ENCODE measurements around the gene HOMER2.
"Not testable (repeated sequence)": the region's sequence is repeated elsewhere in the genome, so short reads cannot be mapped to it uniquely, and the experiment has no call there.

Gene HOMER2

GRCh38 chr15:82894971-82895520, 57.5 kb downstream of the HOMER2 start:
- Histone ChIP-seq H3K36me3 (ENCODE audit: control insufficient read depth, insufficient read depth, low read length) (no peaks in the 10 kb centered on the region), H3K4me3 (replicated peaks; ENCODE audit: low read depth, low read length) (no peak overlapping the region), H3K27me3 (replicated peaks; ENCODE audit: control insufficient read depth, insufficient read depth, low read length) (no peaks in the 10 kb centered on the region; the same call in 1 of the 2 replicates)
- DNase-seq (ENCODE audit: extremely low read depth, insufficient read length), result no peak
- TF ChIP-seq CTCF (IDR thresholded peaks at IDR 0.05; ENCODE audit: insufficient read depth, low read length, poor library complexity, severe bottlenecking), result no peak

GRCh38 chr15:82893473-82893872, 59.0 kb downstream of the HOMER2 start:
- not testable (repeated sequence) for DNase-seq (ENCODE audit: extremely low read depth, insufficient read length); H3K36me3 ChIP-seq (ENCODE audit: control insufficient read depth, insufficient read depth, low read length); H3K4me3 ChIP-seq (replicated peaks; ENCODE audit: low read depth, low read length); H3K27me3 ChIP-seq (replicated peaks; ENCODE audit: control insufficient read depth, insufficient read depth, low read length)

- no peak for TF ChIP-seq CTCF (IDR thresholded peaks at IDR 0.05; ENCODE audit: insufficient read depth, low read length, poor library complexity, severe bottlenecking)
- H3K4me3 ChIP-seq (replicated peaks; ENCODE audit: low read depth, low read length), result no peak overlapping the region
- no peaks in the 10 kb centered on the region for H3K36me3 ChIP-seq (ENCODE audit: control insufficient read depth, insufficient read depth, low read length)
- DNase-seq (ENCODE audit: extremely low read depth, insufficient read length), result no peak
- no peaks in the 10 kb centered on the region; the same call in 1 of the 2 replicates for H3K27me3 ChIP-seq (replicated peaks; ENCODE audit: control insufficient read depth, insufficient read depth, low read length)
Observed at GRCh38 chr15:82892573-82892972, 59.9 kb downstream of the HOMER2 start.

GRCh38 chr15:82890995-82891390, 61.5 kb downstream of the HOMER2 start:
- no peak overlapping the region for H3K4me3 ChIP-seq (replicated peaks; ENCODE audit: low read depth, low read length)
- DNase-seq (ENCODE audit: extremely low read depth, insufficient read length), result no peak
- H3K27me3 ChIP-seq (replicated peaks; ENCODE audit: control insufficient read depth, insufficient read depth, low read length), result no peaks in the 10 kb centered on the region; the same call in 1 of the 2 replicates
- no peaks in the 10 kb centered on the region for H3K36me3 ChIP-seq (ENCODE audit: control insufficient read depth, insufficient read depth, low read length)
- TF ChIP-seq CTCF (IDR thresholded peaks at IDR 0.05; ENCODE audit: insufficient read depth, low read length, poor library complexity, severe bottlenecking), result no peak

GRCh38 chr15:82890338-82890994, 62.1 kb downstream of the HOMER2 start:
- Histone ChIP-seq H3K27me3 (replicated peaks; ENCODE audit: control insufficient read depth, insufficient read depth, low read length) (no peaks in the 10 kb centered on the region; the same call in 1 of the 2 replicates), H3K4me3 (replicated peaks; ENCODE audit: low read depth, low read length) (no peak overlapping the region), H3K36me3 (ENCODE audit: control insufficient read depth, insufficient read depth, low read length) (no peaks in the 10 kb centered on the region)
- TF ChIP-seq CTCF (IDR thresholded peaks at IDR 0.05; ENCODE audit: insufficient read depth, low read length, poor library complexity, severe bottlenecking), result no peak
- DNase-seq (ENCODE audit: extremely low read depth, insufficient read length), result no peak

GRCh38 chr15:82882273-82882928, 70.1 kb downstream of the HOMER2 start:
- TF ChIP-seq CTCF (IDR thresholded peaks at IDR 0.05; ENCODE audit: insufficient read depth, low read length, poor library complexity, severe bottlenecking), result no peak
- no peak for DNase-seq (ENCODE audit: extremely low read depth, insufficient read length)
- no peaks in the 10 kb centered on the region for H3K27me3 ChIP-seq (replicated peaks; ENCODE audit: control insufficient read depth, insufficient read depth, low read length)
- H3K4me3 ChIP-seq (replicated peaks; ENCODE audit: low read depth, low read length), result no peak overlapping the region
- H3K36me3 ChIP-seq (ENCODE audit: control insufficient read depth, insufficient read depth, low read length), result no peaks in the 10 kb centered on the region
